Stimulated activated CD4-positive, alpha-beta T cell treated with anti-CD3 and anti-CD28 coated beads, Interleukin-4, amount 100 ng/mL, for 4 hours (primary cell): ENCODE data around the gene KIF1C.

Experiments used
- DNase-seq, 2 experiments: peaks; one replicate each; pipeline ENCODE4 v3.0.0-alpha.2; 2020

Gene KIF1C

DNA sequence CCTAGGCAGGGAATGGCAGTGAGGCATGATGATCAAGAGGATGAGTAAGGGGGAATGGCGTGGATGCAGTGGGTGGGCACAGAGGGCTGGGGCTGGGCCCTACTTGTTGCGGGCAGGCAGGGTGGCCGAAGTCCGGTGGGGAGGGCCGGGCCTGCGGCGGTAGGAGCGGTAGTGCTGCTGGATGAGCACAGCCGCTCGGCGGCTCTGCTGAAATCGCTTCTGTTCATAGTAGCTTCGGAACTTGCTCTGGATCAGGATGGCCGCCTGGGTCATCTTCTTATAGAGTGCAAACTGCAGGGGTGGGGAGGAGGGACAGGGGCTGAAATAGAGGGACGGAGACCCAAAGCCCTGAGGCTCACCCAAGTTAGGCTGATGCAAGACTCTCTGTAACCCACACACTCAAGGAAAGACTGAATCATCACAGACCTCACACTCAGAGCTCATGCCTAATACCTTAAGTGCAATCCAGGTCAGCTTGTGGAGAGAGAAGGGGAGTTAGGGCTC, 28.7 kb upstream of the KIF1C start:
- peak; percentile 36 to 43 for DNase-seq

GRCh38 chr17:4969551-4970173, 28.1 kb upstream of the KIF1C start:
- DNase-seq, result no peak

GRCh38 chr17:4970273-4970672, 27.5 kb upstream of the KIF1C start:
- DNase-seq, result no peak

DNA sequence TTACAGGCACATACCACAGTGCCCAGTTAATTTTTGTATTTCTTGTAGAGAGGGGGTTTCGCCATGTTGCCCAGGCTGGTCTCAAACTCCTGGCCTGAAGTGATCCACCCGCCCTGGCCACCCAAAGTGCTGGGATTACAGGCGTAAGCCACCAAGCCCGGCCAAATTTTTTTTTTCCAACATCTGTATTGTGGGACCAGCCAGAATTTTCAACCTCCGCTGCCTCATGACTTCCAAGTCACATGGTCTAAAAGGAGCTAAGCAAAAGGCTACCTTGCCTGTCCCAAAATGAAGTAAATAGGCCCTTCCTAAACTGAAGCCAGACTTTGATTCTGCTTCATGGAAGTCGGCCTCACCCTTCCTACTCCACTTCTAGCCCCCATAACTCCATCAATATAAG, 25.9 kb upstream of the KIF1C start:
- no peak for DNase-seq

GRCh38 chr17:4972322-4972721, 25.4 kb upstream of the KIF1C start:
- no peak for DNase-seq

DNA sequence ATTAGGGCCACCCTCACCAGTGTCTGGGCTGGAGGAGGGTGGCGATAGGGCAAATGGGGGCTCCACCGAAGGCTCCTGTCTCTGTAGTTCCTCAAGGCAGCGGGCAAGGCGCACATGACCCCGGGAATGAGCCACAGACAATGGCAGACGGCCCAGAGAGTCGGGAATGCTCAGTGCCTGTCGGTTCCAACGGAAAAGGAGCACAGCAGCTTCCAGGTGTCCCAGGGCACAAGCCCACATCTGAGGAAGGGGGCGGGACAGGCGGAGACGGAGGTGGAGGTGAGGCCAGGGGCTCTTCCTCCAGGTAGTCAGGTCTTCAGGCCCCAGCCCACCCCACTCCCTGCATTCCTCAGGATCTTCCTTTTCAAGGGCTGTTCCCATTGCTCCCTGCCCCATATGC, 25.0 kb upstream of the KIF1C start:
- DNase-seq, result no peak

DNA sequence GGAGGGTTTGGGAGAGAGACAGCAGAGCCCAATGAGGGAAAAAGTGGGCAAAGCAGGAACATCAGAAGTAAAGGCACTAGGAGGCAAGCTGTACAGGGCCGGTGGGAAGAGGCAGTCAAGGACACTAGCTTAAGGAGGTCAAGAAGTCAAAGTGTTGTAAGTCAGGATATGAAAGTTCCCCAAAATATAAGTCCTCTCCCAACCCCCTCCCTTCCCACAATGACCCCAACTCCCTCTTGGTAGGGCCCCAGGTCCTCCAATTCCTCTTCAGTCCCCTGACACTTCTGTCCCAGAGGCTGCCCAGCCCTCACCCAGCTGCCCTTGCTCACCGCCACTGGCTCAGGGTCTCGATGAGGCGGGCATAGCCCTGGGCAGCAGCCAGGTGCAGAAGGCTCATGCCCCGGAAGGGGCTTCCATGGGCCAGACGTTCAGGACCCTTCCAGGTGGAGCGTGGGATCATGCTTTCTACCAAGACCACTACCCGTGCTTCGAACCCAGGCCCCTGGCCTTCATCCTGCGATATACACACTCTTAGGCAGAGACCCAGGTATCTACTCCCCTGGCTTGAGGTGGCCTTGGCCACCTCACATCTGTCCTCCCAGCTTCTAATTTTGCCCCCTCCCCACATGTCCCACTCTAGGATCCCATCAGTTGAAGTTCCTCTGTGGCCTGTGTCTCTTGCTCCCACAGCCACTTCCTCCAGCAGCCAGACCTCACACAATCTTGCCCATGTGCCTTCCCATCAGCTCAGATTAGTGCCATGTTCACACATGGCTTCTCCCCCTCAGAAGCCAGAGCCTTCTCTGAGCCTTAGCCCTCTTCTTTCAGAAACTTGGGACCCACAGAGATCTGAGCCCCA, 24.3 kb upstream of the KIF1C start:
- no peak for DNase-seq

DNA sequence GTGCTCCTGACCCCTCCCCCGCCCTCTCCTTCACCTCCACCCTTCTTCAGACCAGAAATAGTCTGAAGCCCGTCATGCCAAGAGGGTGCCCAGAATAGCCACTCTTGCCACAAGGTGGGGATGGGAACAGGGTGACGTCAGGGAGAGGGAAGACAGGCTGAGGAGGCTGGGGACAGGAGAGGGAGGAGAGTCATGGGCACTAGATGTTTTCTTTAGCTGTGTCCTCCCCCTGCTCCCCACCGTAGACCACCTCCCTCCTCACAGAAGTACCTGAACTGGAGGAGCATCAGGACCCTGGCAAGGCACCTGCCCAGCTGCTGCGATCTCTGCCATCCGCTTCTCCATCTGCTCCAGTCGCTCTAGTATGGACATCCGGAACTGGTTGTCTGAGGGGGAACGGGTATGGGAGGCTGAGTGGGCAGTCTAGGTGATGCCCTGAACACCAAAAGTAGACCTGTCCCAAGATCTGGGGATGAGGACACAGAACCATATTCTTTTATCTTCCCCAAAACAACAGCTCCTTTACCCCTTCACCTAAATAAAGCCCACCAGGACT, 23.6 kb upstream of the KIF1C start:
- no peak for DNase-seq

DNA sequence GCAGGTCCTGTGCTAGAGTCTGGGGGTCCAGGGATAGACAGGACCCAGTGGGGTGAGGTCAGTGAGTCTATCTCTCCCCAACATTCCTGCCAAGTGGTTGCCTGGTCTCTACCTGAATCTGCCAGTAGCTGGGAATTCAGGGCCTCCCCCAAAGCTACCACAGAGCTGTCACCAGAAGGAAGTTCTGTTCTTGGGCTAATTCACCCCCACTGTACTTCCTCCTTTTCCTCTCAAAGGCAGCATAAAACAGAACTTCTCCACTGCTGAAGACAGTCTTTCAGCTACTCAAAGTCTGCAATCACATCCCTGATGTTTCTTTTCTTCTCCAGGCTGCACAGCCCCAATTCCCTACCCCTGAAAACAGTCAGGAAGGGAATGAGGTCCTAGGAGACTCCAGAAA, 19.0 kb upstream of the KIF1C start:
- no peak for DNase-seq

- no peak for DNase-seq
Measured at GRCh38 chr17:4980644-4981216, 17.0 kb upstream of the KIF1C start.

DNA sequence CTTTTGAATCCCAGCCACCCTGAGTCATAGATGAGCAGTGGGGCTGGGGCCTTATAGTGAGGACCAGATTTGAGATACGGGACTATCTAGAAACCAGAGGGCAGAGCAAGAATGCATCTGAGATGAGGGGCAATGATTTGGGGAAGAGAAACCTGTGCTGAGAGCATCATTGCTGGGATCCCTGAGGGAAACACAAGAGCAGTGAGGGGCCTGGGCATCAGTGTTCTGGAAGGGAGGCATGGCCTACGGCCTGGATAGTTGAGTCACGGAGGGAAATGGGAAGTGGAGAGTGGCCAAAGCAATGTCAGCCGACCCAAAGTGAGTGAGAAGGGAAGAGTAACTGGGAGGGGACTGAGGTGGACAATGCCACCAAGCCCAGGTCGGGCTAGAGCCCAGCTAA, 15.4 kb upstream of the KIF1C start:
- DNase-seq, result no peak

- DNase-seq, result no peak
Measured at GRCh38 chr17:4986403-4986802, 11.3 kb upstream of the KIF1C start.

DNA sequence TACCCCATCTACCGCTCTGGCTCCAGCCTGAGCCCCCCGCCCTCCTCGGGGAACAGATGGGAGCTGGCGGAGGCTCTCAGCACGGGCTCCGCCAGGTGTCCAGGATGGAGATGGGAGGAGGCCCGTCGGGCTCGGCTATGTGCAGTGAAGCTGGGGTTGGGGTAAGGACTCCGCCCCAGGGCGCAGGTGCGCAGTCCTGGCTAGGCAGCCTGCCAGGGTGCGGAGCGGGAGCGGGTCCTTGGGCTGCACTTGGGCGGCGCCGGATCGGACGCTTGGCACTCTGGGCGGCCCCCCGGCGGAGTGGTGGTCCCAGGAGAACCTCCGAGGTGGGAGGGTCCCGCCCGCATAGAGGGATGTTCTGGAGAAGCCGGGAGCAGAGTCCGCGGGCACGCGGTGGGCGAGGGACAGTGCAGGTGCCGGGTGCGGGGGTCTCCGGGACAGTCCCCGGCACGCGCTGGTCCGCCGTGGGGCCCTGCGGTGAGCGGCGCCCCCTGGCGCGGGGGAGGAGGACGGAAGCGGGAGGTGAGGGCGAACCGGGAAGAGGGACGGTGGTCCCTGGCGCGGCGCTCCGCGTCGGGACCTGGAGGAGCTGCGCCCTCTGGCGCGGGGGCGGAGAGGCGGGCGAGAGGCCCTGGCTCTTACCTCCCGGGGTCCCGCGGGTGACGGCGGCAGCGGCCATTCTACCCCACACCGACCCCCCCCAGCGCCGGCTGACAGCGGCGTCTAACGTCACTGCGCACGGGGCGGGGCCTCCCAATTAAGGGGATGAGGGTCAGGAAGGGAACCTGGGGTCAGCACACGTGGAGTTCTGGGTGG, 10.6 kb upstream of the KIF1C start, which contains the start of gene CAMTA2:
CAMTA2 (minus strand) TSS at position 725 of the 816 bp plus-strand sequence. CDS start 1,453 bp downstream, outside the sequence.
- DNase-seq, result peak; percentile 84 to 94

DNA sequence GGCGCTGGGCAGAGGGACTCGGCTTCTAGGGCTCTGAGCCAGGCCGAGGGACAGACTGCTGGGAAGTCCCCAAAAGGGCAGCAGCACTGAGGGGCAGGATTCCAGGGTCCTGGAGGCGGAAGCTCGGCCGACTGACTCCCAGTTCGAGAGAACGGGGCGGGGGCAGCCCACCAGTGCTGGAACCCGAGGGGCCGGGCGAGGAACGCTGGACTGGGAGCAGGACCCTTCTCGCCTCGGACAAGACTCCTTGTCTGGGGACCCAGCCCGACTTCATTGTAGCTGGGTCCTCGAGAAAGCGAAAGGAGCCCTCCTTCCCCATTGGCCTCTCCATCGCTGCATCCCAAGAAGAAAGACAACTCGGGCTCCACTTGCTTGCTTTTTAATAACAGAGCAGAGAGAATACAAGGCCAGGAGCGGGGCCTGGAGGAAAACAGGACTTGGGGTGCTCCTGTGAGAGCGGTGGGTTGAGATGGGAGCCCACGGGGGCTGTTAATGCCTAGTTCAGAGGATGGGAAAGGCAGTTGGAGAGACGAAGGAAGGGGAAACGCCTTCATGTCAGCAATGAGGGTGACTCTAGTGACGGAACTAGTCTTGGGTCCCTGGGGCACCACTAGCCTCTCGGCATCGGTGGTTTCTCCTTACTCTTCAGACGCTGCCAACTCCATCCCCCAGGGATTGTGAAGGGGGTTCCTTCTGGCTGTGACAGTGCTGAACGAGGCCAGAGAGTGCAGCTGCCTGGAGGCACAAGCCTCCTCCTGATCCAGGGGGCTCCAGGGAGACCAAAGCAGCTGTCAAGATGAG, 9.8 kb upstream of the KIF1C start:
- no peak for DNase-seq

GRCh38 chr17:4994081-4994595, 3.6 kb upstream of the KIF1C start:
- DNase-seq, result no peak

DNA sequence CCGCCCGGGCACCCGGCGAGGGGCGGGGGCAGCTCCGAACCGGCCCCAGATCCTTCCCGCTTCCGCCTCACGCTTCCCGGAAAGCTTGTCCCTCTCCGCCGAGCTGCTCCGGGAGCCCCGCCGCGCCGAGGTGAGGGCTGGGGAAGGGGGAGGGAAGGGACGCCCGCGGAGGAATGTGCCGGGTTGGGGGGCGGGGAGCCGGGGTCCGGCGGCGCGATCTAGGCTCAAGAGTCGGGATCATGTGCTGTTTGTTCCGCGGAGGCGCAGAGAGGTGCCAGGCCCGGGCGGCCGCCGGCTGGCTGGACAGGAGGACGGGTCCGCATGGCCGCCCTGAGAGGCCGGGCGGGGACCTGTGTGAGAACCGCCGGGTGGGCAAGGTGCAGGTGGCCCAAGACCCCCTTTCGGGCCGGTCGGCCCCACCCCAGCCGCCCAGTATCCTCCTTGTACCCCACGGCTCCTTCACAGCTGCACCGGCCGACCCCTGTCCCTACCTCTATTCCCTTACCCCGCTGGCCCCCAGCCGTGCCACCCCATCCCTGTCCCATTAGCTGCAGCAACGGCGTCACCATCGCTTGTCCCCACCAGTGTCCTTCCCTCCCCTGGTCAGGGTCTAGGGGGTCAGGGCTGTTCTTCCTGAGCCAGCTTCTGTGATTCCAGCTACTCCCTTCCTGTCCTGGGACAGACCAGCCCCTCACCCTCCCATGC, 429 bp downstream of the KIF1C start:
- DNase-seq, result peak; percentile 19 to 34

- no peak for DNase-seq
Measured at GRCh38 chr17:4998732-4999429, 1.1 kb downstream of the KIF1C start.

- DNase-seq, result no peak
Measured at GRCh38 chr17:4999430-5000093, 1.8 kb downstream of the KIF1C start.

DNA sequence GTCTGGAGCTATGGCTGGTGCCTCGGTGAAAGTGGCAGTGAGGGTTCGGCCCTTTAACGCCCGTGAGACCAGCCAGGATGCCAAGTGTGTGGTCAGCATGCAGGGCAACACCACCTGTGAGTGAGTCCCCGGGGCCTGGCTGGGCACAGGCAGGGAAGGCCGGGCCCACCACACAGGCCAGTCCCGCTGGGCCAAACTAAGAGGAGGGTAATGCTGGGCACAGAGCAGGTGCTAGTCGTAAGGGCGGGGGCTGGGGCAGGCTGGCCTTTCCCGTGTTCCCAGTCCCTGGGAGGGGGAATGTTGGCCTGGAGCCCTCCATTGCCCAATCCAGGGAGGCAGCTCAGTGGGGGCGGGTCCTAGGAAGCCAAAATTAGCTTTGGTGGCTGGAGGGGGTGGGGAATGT, 2.5 kb downstream of the KIF1C start:
- DNase-seq, result no peak
